WTC11 (cell line): Measurements from ENCODE around the gene LRRC3B. TPM values are rescaled to one million over a fixed set of nuclear protein-coding genes. Genes with fewer than 3 reads are reported as not detected.

Experiments used
- ATAC-seq: fragments of 200-7000 bp; cut with Tn5 transposase; 2 replicates; pipeline ENCODE4 v1.10.0; 2021; ENCODE audit warnings: mild to moderate bottlenecking, moderate library complexity
- CTCF ChIA-PET: fragments of 300-600 bp; sonication (Branson Sonifier 250); formaldehyde crosslinking; loops from one replicate; lab custom pipeline; 2021; ENCODE audit warnings: antibody characterized with exemption; lab: Charles Lee
- POLR2A ChIA-PET: fragments of 350-600 bp; sonication (Branson Sonifier 250); formaldehyde crosslinking; loops from one replicate; lab custom pipeline; 2021; ENCODE audit warnings: antibody characterized with exemption; lab: Charles Lee
- DNase-seq: peaks from one replicate; pipeline ENCODE4 v3.0.0; 2021; ENCODE audit warnings: low spot score
- H3K27ac Mint-ChIP-seq: 2 replicates; pipeline ENCODE4 v1.8.0; 2021; ENCODE audit warnings: mixed read lengths
- H3K27me3 Mint-ChIP-seq: 2 replicates; pipeline ENCODE4 v1.8.0; 2021; ENCODE audit warnings: low read depth, mild to moderate bottlenecking, moderate library complexity, mixed read lengths
- H3K36me3 Mint-ChIP-seq: 2 replicates; pipeline ENCODE4 v1.8.0; 2021; ENCODE audit warnings: mixed read lengths
- H3K4me1 Mint-ChIP-seq: 2 replicates; pipeline ENCODE4 v1.8.0; 2022; ENCODE audit warnings: mixed read lengths
- H3K4me3 Mint-ChIP-seq: 2 replicates; pipeline ENCODE4 v1.8.0; 2021; ENCODE audit warnings: mild to moderate bottlenecking, moderate library complexity, mixed read lengths
- H3K9me3 Mint-ChIP-seq: 2 replicates; pipeline ENCODE4 v1.8.0; 2021; ENCODE audit warnings: mixed read lengths
- ATF6 ChIP-seq: sonication (generic); formaldehyde crosslinking; IDR thresholded peaks from 2 replicates; pipeline ENCODE4 v1.8.1; 2023; ENCODE audit warnings: mild to moderate bottlenecking, missing genetic modification reagents
- CREB1 ChIP-seq: sonication (generic); formaldehyde crosslinking; IDR thresholded peaks from 2 replicates; pipeline ENCODE4 v1.8.0; 2023; ENCODE audit warnings: mild to moderate bottlenecking, missing genetic modification reagents
- CREM ChIP-seq: sonication (generic); formaldehyde crosslinking; IDR thresholded peaks from 2 replicates; pipeline ENCODE4 v1.8.1; 2022; ENCODE audit warnings: mild to moderate bottlenecking, missing genetic modification reagents, moderate library complexity
- E2F5 ChIP-seq: sonication (generic); formaldehyde crosslinking; IDR thresholded peaks from 2 replicates; pipeline ENCODE4 v1.8.1; 2022; ENCODE audit warnings: mild to moderate bottlenecking, moderate library complexity, missing genetic modification reagents
- ELF4 ChIP-seq: sonication (generic); formaldehyde crosslinking; IDR thresholded peaks from 2 replicates; pipeline ENCODE4 v1.8.1; 2022; ENCODE audit warnings: low read depth, mild to moderate bottlenecking, moderate library complexity, missing genetic modification reagents
- ETV6 ChIP-seq: sonication (generic); formaldehyde crosslinking; IDR thresholded peaks from 2 replicates; pipeline ENCODE4 v1.8.1; 2022; ENCODE audit warnings: mild to moderate bottlenecking, missing genetic modification reagents
- MAX ChIP-seq: sonication (generic); formaldehyde crosslinking; IDR thresholded peaks from 2 replicates; pipeline ENCODE4 v1.8.0; 2022; ENCODE audit warnings: mild to moderate bottlenecking, missing genetic modification reagents
- MYBL2 ChIP-seq: sonication (generic); formaldehyde crosslinking; IDR thresholded peaks from 2 replicates; pipeline ENCODE4 v1.8.1; 2023; ENCODE audit warnings: mild to moderate bottlenecking, moderate library complexity, missing genetic modification reagents
- NFYB ChIP-seq: sonication (generic); formaldehyde crosslinking; conservative IDR thresholded peaks from 2 replicates; pipeline ENCODE4 v1.8.0; 2022; ENCODE audit warnings: low read depth, missing genetic modification reagents
- NR3C1 ChIP-seq: sonication (generic); formaldehyde crosslinking; conservative IDR thresholded peaks from 2 replicates; pipeline ENCODE4 v1.8.1; 2023; ENCODE audit warnings: low read depth, mild to moderate bottlenecking, missing genetic modification reagents
- SMAD3 ChIP-seq: sonication (generic); formaldehyde crosslinking; IDR thresholded peaks from 2 replicates; pipeline ENCODE4 v1.8.0; 2022; ENCODE audit warnings: missing genetic modification reagents, mild to moderate bottlenecking, borderline replicate concordance
- TCF7 ChIP-seq: sonication (generic); formaldehyde crosslinking; IDR thresholded peaks from 2 replicates; pipeline ENCODE4 v1.8.0; 2022; ENCODE audit warnings: mild to moderate bottlenecking, low read depth, missing genetic modification reagents, moderate library complexity
- TEAD4 ChIP-seq: sonication (generic); formaldehyde crosslinking; IDR thresholded peaks from 2 replicates; pipeline ENCODE4 v1.8.0; 2022; ENCODE audit warnings: mild to moderate bottlenecking, missing genetic modification reagents
- ZBTB43 ChIP-seq: sonication (generic); formaldehyde crosslinking; IDR thresholded peaks from 2 replicates; pipeline ENCODE4 v1.8.1; 2023; ENCODE audit warnings: mild to moderate bottlenecking, missing genetic modification reagents
- ZNF281 ChIP-seq: sonication (generic); formaldehyde crosslinking; IDR thresholded peaks from 2 replicates; pipeline ENCODE4 v1.8.0; 2023; ENCODE audit warnings: mild to moderate bottlenecking, missing genetic modification reagents
- ZNF317 ChIP-seq: sonication (generic); formaldehyde crosslinking; IDR thresholded peaks from 2 replicates; pipeline ENCODE4 v1.8.1; 2023; ENCODE audit warnings: low read depth, mild to moderate bottlenecking, moderate library complexity, missing genetic modification reagents, borderline replicate concordance
- ZNF396 ChIP-seq: fragments of 250-450 bp; sonication (Bioruptor Pico); IDR thresholded peaks from 2 replicates; pipeline ENCODE4 v1.8.0; 2021; ENCODE audit warnings: mild to moderate bottlenecking, moderate library complexity, borderline replicate concordance
- ZNF532 ChIP-seq: fragments of 250-450 bp; sonication (Bioruptor Pico); IDR thresholded peaks from 2 replicates; pipeline ENCODE4 v1.9.0; 2021; ENCODE audit warnings: mild to moderate bottlenecking, borderline replicate concordance
- total RNA-seq: library from RNA; stranded (reverse); gene quantifications from 3 replicates; pipeline ENCODE4 v1.2.3, GENCODE V29; 2021

Gene LRRC3B
- total RNA-seq, 1 experiment from 2014 or later: 5.3 TPM

- no peak overlapping the region for H3K27ac Mint-ChIP-seq
- DNase-seq (no peak), ATAC-seq (no peak)
- ChIA-PET CTCF (no interaction called here), POLR2A (no interaction called here)
- no peaks in the 10 kb centered on the region for H3K4me1 Mint-ChIP-seq
- H3K4me3 Mint-ChIP-seq: no peak overlapping the region
- H3K36me3 Mint-ChIP-seq: no peaks in the 10 kb centered on the region
- TF ChIP-seq ETV6 (CRISPR knock-in tag) (no peak), NR3C1 (CRISPR knock-in tag) (no peak), E2F5 (no peak), ELF4 (CRISPR knock-in tag) (no peak), ZBTB43 (CRISPR knock-in tag) (no peak), ATF6 (CRISPR knock-in tag) (no peak)
- H3K9me3 Mint-ChIP-seq: no peaks in the 10 kb centered on the region
- H3K27me3 Mint-ChIP-seq: no peaks in the 10 kb centered on the region
Observed at GRCh38 chr3:26668171-26668570, 45.6 kb downstream of the LRRC3B start.

GRCh38 chr3:26668696-26669095, 46.1 kb downstream of the LRRC3B start:
- Mint-ChIP-seq H3K4me1 (no peaks in the 10 kb centered on the region), H3K27me3 (no peaks in the 10 kb centered on the region), H3K36me3 (no peaks in the 10 kb centered on the region), H3K27ac (no peak overlapping the region), H3K4me3 (no peak overlapping the region), H3K9me3 (no peaks in the 10 kb centered on the region)
- TF ChIP-seq TCF7: no peak
- no peak for TF ChIP-seq ZNF396 (CRISPR knock-in tag)
- TF ChIP-seq MAX (CRISPR knock-in tag): no peak
- TF ChIP-seq CREM: no peak
- TF ChIP-seq ZNF281 (CRISPR knock-in tag): no peak
- TF ChIP-seq ZNF532 (CRISPR knock-in tag): no peak
- TF ChIP-seq MYBL2: no peak
- no peak for TF ChIP-seq TEAD4 (CRISPR knock-in tag)
- no peak for TF ChIP-seq ZNF317
- no peak for TF ChIP-seq NFYB (CRISPR knock-in tag)
- no peak for TF ChIP-seq SMAD3 (CRISPR knock-in tag)
- no peak for TF ChIP-seq ETV6 (CRISPR knock-in tag)
- no peak for TF ChIP-seq CREB1
- ATAC-seq (no peak), DNase-seq (no peak)
- ChIA-PET POLR2A (no interaction called here), CTCF (no interaction called here)
